Measurements from ENCODE around the gene FOXR1.

Gene FOXR1

GRCh38 chr11:119028346-119029068, 56.9 kb downstream of the FOXR1 start:
- DNase-seq = no peak

DNA sequence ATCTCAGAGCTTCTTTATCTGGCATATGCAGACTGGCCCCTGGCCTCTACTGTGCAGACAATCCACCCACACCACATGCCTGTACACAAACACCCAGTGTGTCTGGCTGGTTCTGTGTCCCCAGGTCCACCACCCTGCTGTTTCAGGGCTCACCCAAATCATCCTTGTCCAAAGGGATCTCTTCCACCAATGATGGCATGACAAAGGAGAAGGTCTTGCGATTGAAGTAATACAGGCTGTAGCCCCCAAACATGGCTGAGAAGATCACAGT, 57.4 kb downstream of the FOXR1 start:
- no peak for DNase-seq

GRCh38 chr11:119029340-119030028, 57.9 kb downstream of the FOXR1 start:
- peak; percentile 83 for DNase-seq

DNA sequence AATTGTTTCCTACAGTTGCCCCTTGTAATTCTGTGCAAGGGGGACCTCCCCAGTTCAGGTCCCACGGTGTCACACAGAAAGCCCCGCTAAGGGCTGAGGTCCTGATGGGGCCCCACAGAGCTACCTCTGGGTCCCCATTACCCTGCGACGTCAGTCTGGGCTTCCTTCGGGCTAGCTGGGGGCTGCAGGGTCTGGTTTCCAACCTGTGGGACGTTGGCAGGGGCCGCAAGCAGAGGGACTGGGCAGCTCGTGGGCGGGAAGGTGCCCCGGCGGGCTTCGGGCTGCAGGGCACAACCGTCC, 58.4 kb downstream of the FOXR1 start:
- no peak for DNase-seq

- peak; percentile 100 for DNase-seq
Observed at GRCh38 chr11:119030329-119031047, 58.9 kb downstream of the FOXR1 start, which contains the start of gene SLC37A4. Gene SLC37A4 (minus strand): TSS chr11:119030877.

Data from activated effector memory CD4-positive, alpha-beta T cell treated with anti-CD3 and anti-CD28 coated beads, Interleukin-2, amount 50 U/mL, for 16 hours (primary cell).